ENCODE results near the gene CTXN1. TPM values are rescaled to one million over a fixed set of nuclear protein-coding genes. Genes with fewer than 3 reads are reported as not detected.
A peak's percentile ranks its signal among the peaks of the same experiment; 100 is the strongest.

Gene CTXN1
- total RNA-seq, 2 experiments from 2014 or later: 1.0 TPM; not detected in 1

- TF ChIP-seq CTCF (conservative IDR thresholded peaks at IDR 0.05; ENCODE audit: low read length) (no peak), EZH2phosphoT487 (IDR thresholded peaks at IDR 0.05; ENCODE audit: borderline replicate concordance, low read depth, low read length) (no peak)
- Histone ChIP-seq H2AFZ (ENCODE audit: low read length) (peak overlapping the region; percentile 52), H3K27ac (ENCODE audit: low read depth, low read length, poor library complexity, severe bottlenecking) (peak overlapping the region; percentile 62), H3K36me3 (ENCODE audit: insufficient read depth, low read length) (peaks cover 34% of the 10 kb centered on the region), H3K9me3 (ENCODE audit: low read length) (no peaks in the 10 kb centered on the region), H3K79me2 (ENCODE audit: insufficient read depth, low read depth, low read length) (peaks cover 40% of the 10 kb centered on the region), H3K4me1 (ENCODE audit: insufficient read depth, low read length, poor library complexity, severe bottlenecking) (peaks cover 18% of the 10 kb centered on the region), H3K4me2 (ENCODE audit: low read length) (peak overlapping the region; percentile 77), H3K9me2 (ENCODE audit: insufficient read depth, low read length) (no peaks in the 10 kb centered on the region), H3K4me3 (ENCODE audit: low read depth, low read length, poor library complexity, severe bottlenecking) (peak overlapping the region; percentile 94), H4K20me1 (ENCODE audit: insufficient read depth, low read length) (0 out of 2 replicates have a peak, but pooled peaks cover 5% of the 10 kb centered on the region)
- no TSS peak for BruUV-seq (replicated peaks)
- intact Hi-C loops (cut with micrococcal nuclease; ENCODE audit: unreplicated experiment): loop anchor here (1.0 to 5.0 kb wide), 6 partner anchors 22 to 324 kb away; partner anchors contain the start of genes ELAVL1 and SNAPC2
- ChIA-PET POLR2A (interaction anchor here (0.6 to 2.8 kb wide), 4 partner anchors 18 to 337 kb away, joined by 4 to 12 read pairs (median 5); partner anchors contain the start of gene SNAPC2), CTCF (ENCODE audit: unreplicated experiment) (interaction anchor here (1.2 to 2.0 kb wide), 2 partner anchors 22 to 91 kb away, joined by 3 to 15 read pairs; partner anchors contain the start of gene SNAPC2)
- DNase-seq (ENCODE audit: low spot score): peak; percentile 32
Measured at GRCh38 chr19:7942981-7943443, 17.1 kb upstream of the CTXN1 start.

DNA sequence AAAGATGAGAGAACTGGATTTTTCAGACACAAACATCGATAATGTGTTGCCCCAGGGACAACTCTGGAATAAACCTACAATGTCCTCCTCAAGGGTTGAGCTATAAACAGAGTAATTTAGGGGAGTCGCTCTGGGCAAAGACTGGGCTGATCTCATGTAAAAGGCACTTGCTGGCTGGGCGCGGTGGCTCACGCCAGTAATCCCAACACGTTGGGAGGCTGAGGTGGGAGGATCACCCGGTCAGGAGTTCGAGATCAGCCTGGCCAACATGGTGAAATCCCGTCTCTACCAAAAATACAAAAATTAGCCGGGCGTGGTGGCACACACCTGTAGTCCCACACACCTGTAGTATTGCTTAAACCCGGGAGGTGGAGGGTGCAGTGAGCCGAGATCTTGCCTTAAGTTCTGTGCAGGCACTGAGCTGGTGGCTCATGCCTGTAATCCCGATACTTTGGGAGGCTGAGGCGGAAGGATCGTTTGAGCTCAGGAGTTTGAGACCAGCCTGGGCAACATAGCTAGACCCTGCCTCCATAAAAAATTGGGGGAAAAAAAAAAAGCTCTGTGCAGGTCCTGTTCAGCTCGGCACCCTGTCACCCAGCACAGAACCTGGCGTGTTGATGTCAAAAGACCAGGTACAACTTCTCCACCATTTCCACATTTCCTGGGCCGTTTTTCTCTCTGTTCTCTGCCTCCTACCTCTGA, 16.1 kb upstream of the CTXN1 start:
- no peak for TF ChIP-seq CTCF (conservative IDR thresholded peaks at IDR 0.05; ENCODE audit: low read length)
- no peak for TF ChIP-seq EZH2phosphoT487 (IDR thresholded peaks at IDR 0.05; ENCODE audit: borderline replicate concordance, low read depth, low read length)
- Histone ChIP-seq H3K4me2 (ENCODE audit: low read length) (peak overlapping the region; percentile 77), H3K79me2 (ENCODE audit: insufficient read depth, low read depth, low read length) (peaks cover 40% of the 10 kb centered on the region), H3K9me2 (ENCODE audit: insufficient read depth, low read length) (no peaks in the 10 kb centered on the region), H3K36me3 (ENCODE audit: insufficient read depth, low read length) (peaks cover 44% of the 10 kb centered on the region), H3K27ac (ENCODE audit: low read depth, low read length, poor library complexity, severe bottlenecking) (no peak overlapping the region), H4K20me1 (ENCODE audit: insufficient read depth, low read length) (0 out of 2 replicates have a peak, but pooled peaks cover 5% of the 10 kb centered on the region), H3K4me1 (ENCODE audit: insufficient read depth, low read length, poor library complexity, severe bottlenecking) (peaks cover 18% of the 10 kb centered on the region), H2AFZ (ENCODE audit: low read length) (no peak overlapping the region), H3K9me3 (ENCODE audit: low read length) (no peaks in the 10 kb centered on the region), H3K4me3 (ENCODE audit: low read depth, low read length, poor library complexity, severe bottlenecking) (peak overlapping the region; percentile 94)
- TSS peak; percentile 51 for BruUV-seq (replicated peaks)
- CTCF ChIA-PET (ENCODE audit: unreplicated experiment): no interaction called here
- POLR2A ChIA-PET: interaction anchor here (2.8 kb wide), 1 partner anchor 21 kb away, joined by 12 read pairs; the partner anchor contains the start of gene SNAPC2
- intact Hi-C loops (cut with micrococcal nuclease; ENCODE audit: unreplicated experiment): loop anchor here (2.0 to 5.0 kb wide), 5 partner anchors 21 to 325 kb away; partner anchors contain the start of genes ELAVL1 and SNAPC2
- DNase-seq (ENCODE audit: low spot score): no peak

Data from OCI-LY7 (cell line).